GM18511 (cell line): ENCODE data around the gene SMPD4.
"Not testable (repeated sequence)": the region's sequence is repeated elsewhere in the genome, so short reads cannot be mapped to it uniquely, and the experiment has no call there.

Experiments used
- ATAC-seq: cut with Tn5 transposase; IDR thresholded peaks from one replicate; pipeline ENCODE4 v1.9.1; 2021; ENCODE audit warnings: mild to moderate bottlenecking, moderate library complexity; ENCODE audit not compliant: unreplicated experiment

SMPD4 gene

DNA sequence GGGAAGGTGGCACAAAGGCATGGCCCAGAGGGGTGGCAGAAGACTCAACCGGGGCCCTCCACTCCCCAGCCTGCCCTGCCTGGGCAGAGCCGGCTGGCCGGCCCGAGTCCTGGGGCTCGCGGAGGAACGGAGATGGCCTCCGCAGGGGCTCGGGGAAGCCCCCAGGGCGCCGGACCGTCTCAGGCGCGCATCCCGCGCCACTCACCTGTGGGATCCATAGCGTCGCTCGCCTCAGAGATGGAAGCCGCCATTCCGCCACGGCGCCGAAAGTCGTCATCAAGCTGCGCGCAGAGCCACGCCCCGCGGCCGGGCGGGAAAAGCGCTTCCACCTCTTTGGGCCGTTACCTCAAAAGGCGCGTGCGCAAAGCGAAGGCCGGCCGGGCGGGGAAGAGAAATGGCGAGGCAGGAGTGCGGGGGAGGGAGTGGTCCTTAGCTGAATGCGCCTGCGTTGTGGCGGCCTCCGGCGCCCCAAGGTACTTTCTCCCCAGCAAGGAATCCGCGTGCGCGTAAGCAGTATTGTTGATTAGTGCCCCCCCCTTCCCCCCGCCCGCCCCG lies at the start of gene SMPD4:
SMPD4 (minus strand) TSS at position 278 of the 555 bp plus-strand sequence. CDS start 5,010 bp downstream, outside the sequence.
- ATAC-seq, result peak; percentile 70

- not testable (repeated sequence) for ATAC-seq
Measured at GRCh38 chr2:130230907-130231306, 49.5 kb upstream of the SMPD4 start.

DNA sequence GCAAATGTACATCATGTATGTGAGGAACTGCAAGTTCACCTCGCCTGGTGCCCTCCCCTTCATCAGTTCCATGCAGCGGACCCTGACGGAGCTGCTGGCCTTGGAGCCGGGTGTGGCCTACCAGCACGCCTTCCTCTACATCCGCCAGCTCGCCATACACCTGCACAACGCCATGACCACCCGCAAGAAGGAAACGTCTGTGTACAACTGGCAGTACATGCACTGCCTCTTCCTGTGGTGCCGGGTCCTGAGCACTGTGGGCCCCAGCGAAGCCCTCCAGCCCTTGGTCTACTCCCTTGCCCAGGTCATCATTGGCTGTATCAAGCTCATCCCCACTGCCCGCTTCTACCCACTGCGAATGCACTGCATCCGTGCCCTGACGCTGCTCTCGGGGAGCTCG lies 49.0 kb upstream of the SMPD4 start:
- ATAC-seq, result not testable (repeated sequence)

GRCh38 chr2:130229161-130229510 lies 47.7 kb upstream of the SMPD4 start:
- ATAC-seq, result not testable (repeated sequence)

DNA sequence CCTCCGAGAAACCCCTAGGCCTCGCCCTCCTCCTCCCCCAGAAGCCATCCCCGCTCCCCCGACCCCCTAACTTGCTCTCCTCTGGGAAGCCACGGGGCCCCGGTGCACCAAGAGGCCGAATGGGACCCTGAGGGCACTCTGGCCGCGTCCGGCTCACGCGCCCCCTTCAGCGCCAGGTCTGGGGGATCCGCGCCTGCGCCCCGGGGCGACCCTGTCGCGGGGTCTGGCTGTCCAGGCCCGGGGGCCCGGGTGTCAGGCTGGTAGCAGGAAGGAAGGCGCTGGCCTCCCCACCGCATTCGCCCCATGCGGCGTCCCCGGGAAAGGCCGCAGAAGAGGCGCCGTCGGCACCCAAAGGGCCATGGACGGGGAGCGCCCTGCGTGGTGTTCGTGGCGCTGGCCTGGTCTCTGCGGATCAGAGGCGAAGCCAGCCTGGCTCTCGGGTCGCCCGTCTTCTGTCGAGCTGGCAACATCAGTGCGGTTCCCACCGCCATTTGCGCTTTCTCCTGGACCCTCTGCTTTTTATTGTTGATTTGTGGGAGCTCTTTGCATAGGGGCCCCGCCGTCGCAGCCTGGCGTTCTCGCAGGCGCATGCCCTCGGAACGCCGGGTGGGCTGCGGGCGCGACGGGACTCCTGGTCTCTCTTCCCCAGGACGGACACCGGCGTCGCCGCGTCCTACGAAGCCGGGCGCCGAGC lies 47.2 kb upstream of the SMPD4 start:
- not testable (repeated sequence) for ATAC-seq

DNA sequence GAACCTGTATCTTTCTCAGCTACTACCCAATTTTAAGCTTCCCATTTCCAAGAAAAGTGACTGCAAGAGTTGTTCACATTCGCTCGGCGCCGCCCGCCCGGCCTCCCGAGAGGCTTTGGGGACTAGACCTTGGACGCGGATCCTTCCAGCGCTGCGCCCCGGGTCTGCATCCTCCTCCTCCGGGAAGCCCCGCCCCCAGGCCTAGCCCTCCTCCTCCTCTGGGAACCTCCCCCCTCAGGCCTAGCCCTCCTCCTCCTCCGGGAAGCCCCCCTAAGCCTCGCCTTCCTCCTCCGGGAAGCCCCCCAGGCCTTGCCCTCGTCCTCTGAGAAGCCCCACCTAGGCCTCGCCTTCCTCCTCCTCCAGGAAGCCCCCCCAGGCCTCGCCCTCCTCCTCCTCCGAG lies 46.6 kb upstream of the SMPD4 start:
- not testable (repeated sequence) for ATAC-seq

DNA sequence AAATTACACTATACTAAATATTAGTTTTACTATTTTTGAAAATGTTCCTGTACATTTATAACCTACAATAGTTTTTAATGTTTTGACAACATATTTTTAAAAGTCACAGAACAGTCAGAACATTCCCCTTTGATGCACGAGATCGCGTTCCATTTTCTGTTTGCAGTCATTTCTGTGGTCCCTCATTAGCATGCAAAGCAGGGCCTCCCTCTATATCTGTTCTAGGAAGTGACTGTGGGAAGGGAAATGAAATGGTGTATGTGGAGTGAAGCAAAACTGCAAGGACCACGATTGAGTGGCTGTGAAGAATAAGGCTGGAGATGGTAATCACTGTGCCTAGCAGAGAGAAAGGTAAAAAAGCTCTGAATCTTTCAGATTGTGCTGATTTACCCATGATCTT lies 41.1 kb upstream of the SMPD4 start:
- peak; percentile 77 for ATAC-seq

GRCh38 chr2:130220505-130220904 lies 39.1 kb upstream of the SMPD4 start:
- ATAC-seq, result not testable (repeated sequence)

DNA sequence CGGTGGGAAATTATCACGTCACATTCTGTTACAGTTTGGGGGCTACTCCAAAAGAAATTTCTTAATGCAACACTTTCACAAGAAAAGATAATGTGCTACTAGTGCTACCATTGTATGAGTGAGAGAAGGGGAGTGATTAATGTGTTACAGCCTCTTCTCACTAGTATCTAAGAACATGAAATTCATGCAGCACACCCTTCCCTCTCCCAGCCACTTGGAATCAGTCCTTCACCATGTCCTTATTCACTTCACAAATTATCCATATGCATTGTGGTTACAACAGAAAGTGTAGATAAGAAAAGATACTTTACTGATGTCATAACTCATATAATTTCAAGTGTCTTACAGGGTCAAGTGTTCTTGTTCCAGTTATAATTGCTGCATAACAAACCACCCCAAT lies 37.7 kb upstream of the SMPD4 start:
- not testable (repeated sequence) for ATAC-seq

DNA sequence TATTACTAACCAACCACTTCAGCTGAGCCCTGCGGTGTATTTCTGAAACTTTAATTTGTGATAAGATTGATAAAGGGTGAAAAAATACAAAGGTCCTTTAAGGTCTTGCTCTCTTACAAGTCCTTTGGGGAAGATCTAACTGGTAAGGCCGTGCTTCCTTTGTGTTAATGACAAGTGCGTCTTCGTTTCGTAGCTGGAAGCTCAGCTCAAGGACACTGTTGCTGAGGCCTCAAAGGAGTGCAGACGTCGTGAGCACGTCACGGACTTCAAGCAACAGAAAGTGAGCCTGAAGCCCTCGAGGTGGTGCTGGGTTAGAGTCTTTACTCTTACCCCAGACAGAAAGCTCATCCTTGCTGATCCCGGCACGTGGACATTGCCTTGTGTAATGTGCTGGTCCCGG lies 25.6 kb upstream of the SMPD4 start:
- ATAC-seq, result not testable (repeated sequence)

DNA sequence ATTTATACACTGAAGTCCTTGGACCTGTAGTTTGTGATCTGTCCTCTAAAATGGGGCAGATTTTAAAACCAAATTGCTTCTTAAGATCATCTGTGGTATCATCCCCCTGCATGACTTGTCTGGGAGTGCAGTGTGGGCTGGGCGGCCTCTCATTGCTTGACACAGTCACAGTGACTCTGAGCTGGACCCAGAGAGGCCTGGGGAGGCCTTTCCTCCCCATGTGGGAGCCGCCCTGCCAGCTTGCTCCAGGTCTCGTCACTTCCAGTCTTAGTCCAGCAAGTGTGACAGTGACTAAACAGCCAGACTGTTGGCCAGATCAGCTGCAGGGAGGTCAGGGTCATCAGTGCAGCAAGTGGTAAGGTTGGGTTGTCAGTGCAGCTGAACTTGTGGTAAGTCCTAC lies 21.7 kb upstream of the SMPD4 start:
- not testable (repeated sequence) for ATAC-seq

- not testable (repeated sequence) for ATAC-seq
Measured at GRCh38 chr2:130202518-130202917, 21.1 kb upstream of the SMPD4 start.

GRCh38 chr2:130198343-130198742 lies 16.9 kb upstream of the SMPD4 start, which contains the start of gene TUBA3E:
TSS of gene TUBA3E (minus strand) at chr2:130198439. CDS start at chr2:130198360, 79 bp downstream.
- no peak for ATAC-seq

GRCh38 chr2:130196052-130196451 lies 14.7 kb upstream of the SMPD4 start:
- ATAC-seq, result not testable (repeated sequence)

- ATAC-seq, result not testable (repeated sequence)
Measured at GRCh38 chr2:130195089-130195635, 13.8 kb upstream of the SMPD4 start.

- not testable (repeated sequence) for ATAC-seq
Measured at GRCh38 chr2:130193824-130194223, 12.4 kb upstream of the SMPD4 start.

- ATAC-seq, result not testable (repeated sequence)
Measured at GRCh38 chr2:130192451-130192850, 11.0 kb upstream of the SMPD4 start.

GRCh38 chr2:130191319-130191718 lies 9.9 kb upstream of the SMPD4 start:
- ATAC-seq, result not testable (repeated sequence)

GRCh38 chr2:130190237-130190636 lies 8.8 kb upstream of the SMPD4 start:
- no peak for ATAC-seq

DNA sequence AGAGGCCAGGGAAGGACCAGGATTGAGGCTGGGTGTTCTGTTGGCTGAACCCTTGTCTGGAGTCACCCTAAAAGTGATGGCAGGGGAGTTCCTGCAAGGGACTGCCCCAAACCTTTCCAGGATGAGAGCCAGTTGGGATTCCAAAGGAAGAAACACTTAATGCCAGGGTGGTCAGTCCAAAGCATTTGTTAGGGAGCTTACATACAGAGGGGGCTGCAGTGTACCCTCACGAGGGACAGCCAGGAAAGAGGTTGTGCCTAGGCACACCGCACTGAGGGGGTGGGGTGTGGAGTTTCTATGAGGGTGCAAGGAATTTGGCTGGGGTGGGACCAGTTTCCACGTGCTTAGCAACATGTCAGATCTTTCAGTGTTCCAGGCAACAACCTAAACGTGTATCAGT lies 7.6 kb upstream of the SMPD4 start:
- ATAC-seq, result not testable (repeated sequence)

DNA sequence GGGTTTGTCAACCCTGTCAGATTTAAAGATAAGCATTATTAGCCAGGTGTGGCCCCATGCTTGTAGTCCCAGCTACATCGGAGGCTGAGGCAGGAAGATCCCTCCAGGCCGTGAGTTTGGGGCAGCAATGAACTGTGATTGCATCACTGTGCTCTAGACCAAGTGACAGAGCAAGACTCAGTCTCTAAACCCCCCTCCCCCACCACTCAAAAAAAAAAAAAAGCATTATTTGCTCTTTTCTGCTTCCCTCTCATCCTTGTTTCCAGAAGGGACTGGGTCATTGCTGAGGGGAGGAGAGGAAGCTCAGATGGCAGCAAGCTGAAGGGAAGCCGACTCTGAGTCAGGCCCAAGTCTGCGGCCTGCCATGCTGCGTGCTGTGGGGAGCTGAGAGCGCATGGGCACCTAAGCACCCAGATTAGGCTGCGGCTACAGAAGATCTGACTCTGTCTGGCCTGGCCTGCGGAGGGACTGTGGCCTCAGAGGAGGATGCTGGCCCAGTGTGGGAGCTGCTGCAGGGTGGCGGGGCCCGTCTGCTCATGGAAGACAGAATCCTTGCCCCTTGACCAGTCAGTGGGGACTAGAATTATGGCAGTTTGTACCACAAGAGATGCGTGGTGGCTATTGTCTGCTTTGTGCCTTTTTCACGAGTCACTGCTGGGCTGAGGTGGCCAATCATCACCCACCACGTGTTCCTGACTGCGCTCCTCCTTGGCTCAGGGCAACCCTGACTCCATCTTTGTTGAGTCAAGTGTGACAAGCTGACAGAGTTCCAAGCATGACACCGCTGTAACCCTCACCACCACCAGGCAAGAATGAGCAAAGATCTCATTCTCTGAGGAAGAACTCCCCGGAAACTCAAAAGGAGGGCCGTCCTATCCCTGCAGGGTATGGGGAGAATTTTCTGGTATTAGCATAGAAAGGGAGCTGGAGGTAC lies 6.7 kb upstream of the SMPD4 start:
- not testable (repeated sequence) for ATAC-seq
